Memory B cell (primary cell): ENCODE data around the gene HNRNPF.
"Not testable (repeated sequence)": the region's sequence is repeated elsewhere in the genome, so short reads cannot be mapped to it uniquely, and the experiment has no call there.

Experiments
- ATAC-seq: fragments of 150-1000 bp; cut with Tn5 transposase; 2 replicates; pipeline ENCODE4 v1.10.0; 2021; ENCODE audit warnings: low read depth, mild to moderate bottlenecking, moderate library complexity
- DNase-seq, 2 donors: peaks; one replicate each; pipeline ENCODE4 v3.0.0; 2022; ENCODE audit warnings: low spot score in 2 of 2
- H3K27ac Mint-ChIP-seq: one replicate; pipeline ENCODE4 v1.8.0; 2022; ENCODE audit warnings: mild to moderate bottlenecking, moderate library complexity, mixed read lengths
- H3K27me3 Mint-ChIP-seq: one replicate; pipeline ENCODE4 v1.8.0; 2022; ENCODE audit warnings: mixed read lengths
- H3K36me3 Mint-ChIP-seq: one replicate; pipeline ENCODE4 v1.8.0; 2022; ENCODE audit warnings: mild to moderate bottlenecking, mixed read lengths
- H3K4me1 Mint-ChIP-seq: one replicate; pipeline ENCODE4 v1.8.0; 2022; ENCODE audit warnings: mixed read lengths
- H3K4me3 Mint-ChIP-seq: one replicate; pipeline ENCODE4 v1.8.0; 2022; ENCODE audit warnings: mild to moderate bottlenecking, moderate library complexity, mixed read lengths
- H3K9me3 Mint-ChIP-seq: one replicate; pipeline ENCODE4 v1.8.0; 2022; ENCODE audit warnings: mixed read lengths

HNRNPF gene

GRCh38 chr10:43396928-43397624, 11.9 kb downstream of the HNRNPF start:
- Mint-ChIP-seq H3K36me3 (peaks cover 19% of the 10 kb centered on the region), H3K4me3 (peak overlapping the region; percentile 85), H3K4me1 (peaks cover 56% of the 10 kb centered on the region), H3K9me3 (no peaks in the 10 kb centered on the region), H3K27ac (peak overlapping the region; percentile 92), H3K27me3 (no peaks in the 10 kb centered on the region)
- ATAC-seq, result peak; percentile 80
- peak; percentile 69 to 78 for DNase-seq

DNA sequence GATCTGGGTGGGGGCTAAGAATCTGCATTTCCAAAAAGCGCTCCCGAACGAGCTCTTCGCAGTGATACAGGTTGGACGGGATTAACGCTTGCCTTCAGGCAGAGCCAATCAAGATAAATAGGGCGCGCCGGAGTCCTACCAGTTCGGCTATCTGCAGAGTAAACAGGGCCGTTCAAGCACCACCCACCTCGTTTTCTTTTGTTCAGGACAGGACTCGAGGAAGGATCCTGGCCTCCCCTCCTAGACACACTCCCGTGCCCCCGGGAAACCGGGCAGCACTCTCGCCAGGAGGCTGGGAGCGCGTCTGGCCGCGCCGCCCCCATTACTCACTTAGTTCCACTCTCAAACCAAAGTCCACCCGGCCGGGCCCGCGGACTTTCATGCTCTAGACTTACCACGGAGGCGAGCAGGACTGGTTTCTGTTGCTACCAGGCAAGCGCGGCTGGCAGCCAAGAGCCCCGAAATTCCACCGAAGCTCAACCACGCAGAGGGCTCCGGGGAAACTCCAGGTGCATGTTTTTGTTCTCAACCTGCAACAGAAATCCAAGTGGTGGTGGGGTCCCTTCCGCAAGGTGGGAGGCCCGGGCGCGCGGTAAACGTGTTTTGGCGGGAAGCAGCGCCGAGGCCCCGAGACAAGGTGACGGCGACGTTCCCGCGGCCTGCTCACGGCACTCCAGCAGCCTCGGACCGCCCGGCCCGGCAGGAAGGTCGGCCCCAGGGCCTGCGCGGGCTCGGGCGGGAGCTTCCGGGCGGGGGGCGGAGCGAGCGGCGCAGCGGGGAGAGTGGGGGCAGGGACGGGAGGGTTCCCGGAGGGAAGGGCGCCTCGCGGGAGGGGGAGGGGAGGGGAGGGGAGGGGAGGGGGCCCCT, 12.7 kb downstream of the HNRNPF start:
- peak; percentile 48 to 52 for DNase-seq
- H3K27me3 Mint-ChIP-seq, result no peaks in the 10 kb centered on the region
- H3K9me3 Mint-ChIP-seq, result no peaks in the 10 kb centered on the region
- H3K4me1 Mint-ChIP-seq, result peaks cover 56% of the 10 kb centered on the region
- H3K27ac Mint-ChIP-seq, result peak overlapping the region; percentile 92
- peak; percentile 45 for ATAC-seq
- peaks cover 25% of the 10 kb centered on the region for H3K36me3 Mint-ChIP-seq
- peak overlapping the region; percentile 94 for H3K4me3 Mint-ChIP-seq

DNA sequence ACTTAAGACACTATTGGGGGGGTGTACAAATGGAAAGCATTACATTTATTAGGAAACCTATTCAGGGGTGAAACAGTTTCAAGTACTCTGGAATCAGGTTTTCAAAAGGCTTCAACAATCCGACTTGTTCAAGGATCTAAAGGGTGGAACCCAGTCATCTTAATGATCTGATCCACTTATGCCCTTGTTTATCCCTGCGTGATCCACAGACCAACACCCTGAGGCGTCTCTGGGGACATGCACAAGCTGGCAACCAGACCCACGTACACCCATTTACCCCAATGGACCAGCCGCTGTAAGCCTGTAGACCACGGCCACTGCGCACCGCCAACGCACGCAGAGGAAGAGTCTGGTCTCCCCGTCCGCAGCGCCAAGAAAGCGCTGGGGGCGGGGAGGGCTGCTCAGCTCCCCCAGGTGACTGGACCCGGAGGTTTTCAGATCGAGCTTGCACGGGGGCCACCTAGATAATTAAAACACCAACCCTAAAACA, 13.4 kb downstream of the HNRNPF start:
- Mint-ChIP-seq H3K36me3 (peaks cover 28% of the 10 kb centered on the region), H3K9me3 (no peaks in the 10 kb centered on the region), H3K4me1 (peaks cover 54% of the 10 kb centered on the region), H3K27ac (peak overlapping the region; percentile 92), H3K27me3 (no peaks in the 10 kb centered on the region), H3K4me3 (peak overlapping the region; percentile 94)
- DNase-seq (no peak), ATAC-seq (no peak)

GRCh38 chr10:43394868-43395267, 14.1 kb downstream of the HNRNPF start:
- DNase-seq (no peak), ATAC-seq (no peak)
- peak overlapping the region; percentile 92 for H3K27ac Mint-ChIP-seq
- no peaks in the 10 kb centered on the region for H3K9me3 Mint-ChIP-seq
- peaks cover 54% of the 10 kb centered on the region for H3K4me1 Mint-ChIP-seq
- no peaks in the 10 kb centered on the region for H3K27me3 Mint-ChIP-seq
- peak overlapping the region; percentile 59 for H3K4me3 Mint-ChIP-seq
- H3K36me3 Mint-ChIP-seq, result peaks cover 35% of the 10 kb centered on the region

DNA sequence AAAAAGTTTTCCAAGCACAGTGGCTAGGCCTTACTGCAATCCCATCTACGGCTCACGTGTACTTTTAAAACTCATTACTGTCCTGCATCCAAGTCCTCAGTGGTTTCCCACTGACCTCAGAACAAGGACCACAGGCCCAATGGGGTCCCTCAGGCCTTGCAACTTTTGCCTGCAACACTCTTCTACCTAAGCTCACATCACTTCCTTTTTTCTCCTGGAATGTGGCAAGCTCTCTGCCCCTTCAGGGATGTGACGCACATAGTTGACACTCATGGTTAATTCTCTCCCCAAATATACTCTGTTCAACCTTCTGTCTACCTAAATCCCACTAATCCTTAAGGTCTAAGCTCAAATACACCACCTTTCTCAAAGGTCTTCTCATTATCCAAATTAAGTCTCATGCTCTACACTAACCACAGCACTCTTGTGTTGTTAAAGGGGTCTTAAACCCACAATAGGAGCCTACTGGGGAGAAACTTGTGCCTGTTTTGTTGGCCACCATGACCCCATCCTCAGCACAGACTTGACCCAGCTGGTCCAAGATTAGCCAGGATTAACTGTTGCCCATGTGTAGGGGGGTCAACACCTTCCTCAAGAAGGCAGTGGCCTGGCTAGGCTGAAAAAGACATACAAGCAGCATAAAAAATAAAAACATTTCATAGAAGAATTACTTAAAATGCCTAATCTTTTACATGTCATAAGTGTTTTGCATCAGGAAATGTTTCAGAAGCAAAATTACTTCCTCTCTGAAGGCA, 15.2 kb downstream of the HNRNPF start:
- Mint-ChIP-seq H3K4me1 (peaks cover 51% of the 10 kb centered on the region), H3K9me3 (no peaks in the 10 kb centered on the region), H3K27me3 (no peaks in the 10 kb centered on the region), H3K36me3 (peaks cover 32% of the 10 kb centered on the region), H3K4me3 (no peak overlapping the region), H3K27ac (peak overlapping the region; percentile 35)
- DNase-seq (no peak), ATAC-seq (no peak)

- peaks cover 37% of the 10 kb centered on the region for H3K36me3 Mint-ChIP-seq
- H3K9me3 Mint-ChIP-seq, result not testable (repeated sequence)
These were observed 15.8 kb downstream of the HNRNPF start for GRCh38 chr10:43393186-43393585.

DNA sequence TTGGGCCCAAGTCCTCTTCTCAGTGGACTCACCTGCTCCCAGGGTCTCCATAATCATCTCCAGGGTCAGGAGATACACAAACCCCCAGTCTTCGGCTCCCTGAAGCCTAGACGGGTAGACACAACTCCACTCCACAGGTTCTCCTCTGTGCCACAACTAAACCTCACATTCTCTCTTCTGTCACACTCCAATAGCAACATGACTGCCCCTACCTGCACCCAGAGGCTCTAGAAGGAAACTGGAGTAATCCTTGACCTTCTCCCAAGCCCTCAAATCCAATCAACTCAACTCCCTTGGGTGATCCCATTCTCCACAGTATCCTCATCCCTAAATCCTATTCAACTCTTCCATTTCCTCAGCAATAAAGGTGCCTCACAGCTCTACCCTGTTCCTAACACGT, 16.2 kb downstream of the HNRNPF start:
- ATAC-seq (no peak), DNase-seq (no peak)
- Mint-ChIP-seq H3K9me3 (no peaks in the 10 kb centered on the region), H3K27ac (peak overlapping the region; percentile 81), H3K4me1 (peaks cover 54% of the 10 kb centered on the region), H3K27me3 (no peaks in the 10 kb centered on the region), H3K36me3 (peaks cover 37% of the 10 kb centered on the region), H3K4me3 (no peak overlapping the region)

More at GRCh38 chr10:43393186-43393585, 15.8 kb downstream of the HNRNPF start:
- Mint-ChIP-seq H3K27ac (peak overlapping the region; percentile 81), H3K4me1 (peaks cover 54% of the 10 kb centered on the region)
- not testable (repeated sequence) for H3K4me3 Mint-ChIP-seq, ATAC-seq, H3K27me3 Mint-ChIP-seq, DNase-seq

GRCh38 chr10:43391496-43391895, 17.5 kb downstream of the HNRNPF start:
- Mint-ChIP-seq H3K36me3 (peaks cover 47% of the 10 kb centered on the region), H3K9me3 (no peaks in the 10 kb centered on the region), H3K4me3 (no peak overlapping the region), H3K27me3 (no peaks in the 10 kb centered on the region), H3K27ac (peak overlapping the region; percentile 48), H3K4me1 (peaks cover 54% of the 10 kb centered on the region)
- no peak for DNase-seq
- no peak for ATAC-seq

DNA sequence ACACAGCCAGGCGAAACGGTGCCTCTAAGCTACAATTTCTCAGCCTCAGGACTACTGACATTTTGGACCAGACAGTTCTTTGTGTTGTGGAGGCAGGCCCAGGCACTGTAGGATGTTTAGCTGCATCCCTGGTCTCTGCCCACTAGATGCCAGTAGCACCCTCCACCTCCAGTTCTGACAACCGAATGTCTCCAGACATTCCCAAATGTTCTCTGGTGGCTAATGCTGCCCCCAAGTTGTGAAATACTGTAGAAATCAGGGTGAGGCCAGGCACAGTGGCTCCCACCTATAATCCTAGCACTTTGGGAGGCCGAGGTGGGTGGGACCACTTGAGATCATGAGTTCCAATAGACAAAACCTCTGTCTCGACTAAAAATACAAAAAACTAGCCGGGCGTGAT, 18.2 kb downstream of the HNRNPF start:
- H3K27me3 Mint-ChIP-seq, result no peaks in the 10 kb centered on the region
- no peak overlapping the region for H3K4me3 Mint-ChIP-seq
- peak; percentile 77 for ATAC-seq
- peaks cover 50% of the 10 kb centered on the region for H3K4me1 Mint-ChIP-seq
- peak in 1 of 2 donors; percentile 14 for DNase-seq
- H3K9me3 Mint-ChIP-seq, result no peaks in the 10 kb centered on the region
- H3K36me3 Mint-ChIP-seq, result peaks cover 49% of the 10 kb centered on the region
- H3K27ac Mint-ChIP-seq, result peak overlapping the region; percentile 70

GRCh38 chr10:43390333-43390732, 18.7 kb downstream of the HNRNPF start:
- Mint-ChIP-seq H3K36me3 (peaks cover 49% of the 10 kb centered on the region), H3K27ac (peak overlapping the region; percentile 70), H3K4me1 (peaks cover 46% of the 10 kb centered on the region), H3K9me3 (no peaks in the 10 kb centered on the region), H3K4me3 (no peak overlapping the region), H3K27me3 (no peaks in the 10 kb centered on the region)
- ATAC-seq (no peak), DNase-seq (no peak)

- DNase-seq (no peak), ATAC-seq (no peak)
- H3K4me3 Mint-ChIP-seq, result no peak overlapping the region
- no peaks in the 10 kb centered on the region for H3K27me3 Mint-ChIP-seq
- H3K9me3 Mint-ChIP-seq, result no peaks in the 10 kb centered on the region
- H3K4me1 Mint-ChIP-seq, result peaks cover 43% of the 10 kb centered on the region
- H3K36me3 Mint-ChIP-seq, result peaks cover 49% of the 10 kb centered on the region
- peak overlapping the region; percentile 70 for H3K27ac Mint-ChIP-seq
These were observed 19.1 kb downstream of the HNRNPF start for GRCh38 chr10:43389867-43390266.

- Mint-ChIP-seq H3K27ac (peak overlapping the region; percentile 84), H3K9me3 (no peaks in the 10 kb centered on the region), H3K36me3 (peaks cover 39% of the 10 kb centered on the region), H3K27me3 (no peaks in the 10 kb centered on the region), H3K4me1 (peaks cover 36% of the 10 kb centered on the region), H3K4me3 (no peak overlapping the region)
- no peak for ATAC-seq
- no peak for DNase-seq
These were observed 21.3 kb downstream of the HNRNPF start for GRCh38 chr10:43387678-43388032.

DNA sequence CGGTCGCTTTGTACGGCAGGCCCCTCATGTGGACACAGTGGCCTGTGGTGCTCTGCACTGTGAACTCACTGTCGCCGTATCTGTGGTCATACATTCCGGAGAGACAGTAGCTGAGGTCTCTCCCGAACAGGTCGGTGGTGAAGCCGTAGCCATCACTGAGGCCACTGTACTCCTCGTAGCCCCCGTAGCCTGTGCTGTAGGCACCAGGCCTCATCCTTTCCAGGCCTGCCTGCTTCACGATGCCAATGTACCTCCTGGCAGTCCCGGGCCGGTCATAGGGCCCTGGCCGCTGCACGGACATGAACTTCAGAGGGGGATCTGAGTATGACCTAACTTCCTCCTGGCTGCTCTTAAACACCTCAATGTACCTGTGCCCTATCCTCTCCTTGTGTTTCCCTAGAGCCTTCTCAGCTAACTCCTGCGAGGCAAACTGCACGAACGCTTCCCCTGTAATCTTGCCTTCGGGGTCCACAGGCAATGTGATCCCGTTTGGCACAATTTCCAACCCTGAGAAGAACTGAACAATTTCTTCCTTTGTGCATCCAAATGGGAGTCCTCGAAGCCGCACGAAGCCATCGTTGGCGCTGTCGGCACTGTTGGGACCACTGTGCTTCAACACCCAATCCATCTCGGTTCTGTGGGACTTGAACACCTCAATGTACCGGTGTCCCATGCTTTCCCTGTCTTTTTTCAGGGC, 21.9 kb downstream of the HNRNPF start:
- Mint-ChIP-seq H3K27ac (peak overlapping the region; percentile 84), H3K4me3 (no peak overlapping the region), H3K4me1 (peaks cover 31% of the 10 kb centered on the region), H3K9me3 (no peaks in the 10 kb centered on the region), H3K36me3 (peaks cover 36% of the 10 kb centered on the region), H3K27me3 (no peaks in the 10 kb centered on the region)
- DNase-seq (no peak), ATAC-seq (no peak)
